Measurements from ENCODE around the gene KLK3.

GRCh38 chr19:50877338-50877737 lies 22.6 kb downstream of the KLK3 start:
- TF ChIP-seq CTCF (IDR thresholded peaks at IDR 0.05) (no peak), SMC3 (IDR thresholded peaks at IDR 0.05) (no peak), POLR2A (IDR thresholded peaks at IDR 0.05; ENCODE audit: low read length) (no peak), CEBPB (IDR thresholded peaks at IDR 0.05) (no peak)

Data from A549 (cell line).